KMS-11 (cell line): ENCODE results near the gene SOHLH2.

Source experiments
- H2AFZ ChIP-seq: fragments of 200-600 bp; sonication (generic); 2 replicates; pipeline ENCODE4 v1.6.1; 2016; ENCODE audit warnings: antibody characterized with exemption, mixed run types, low read depth
- H3K27ac ChIP-seq: fragments of 200-600 bp; sonication (generic); 2 replicates; pipeline ENCODE4 v1.6.1; 2016; ENCODE audit warnings: mild to moderate bottlenecking, mixed run types
- H3K27me3 ChIP-seq: fragments of 200-600 bp; sonication (generic); 2 replicates; pipeline ENCODE4 v1.6.1; 2017; ENCODE audit warnings: mild to moderate bottlenecking, low read depth, mixed run types, moderate library complexity; ENCODE audit not compliant: insufficient read depth
- H3K36me3 ChIP-seq: fragments of 200-600 bp; sonication (generic); 2 replicates; pipeline ENCODE4 v1.6.1; 2017; ENCODE audit warnings: mild to moderate bottlenecking, mixed run types; ENCODE audit not compliant: insufficient read depth
- H3K4me1 ChIP-seq: fragments of 200-600 bp; sonication (generic); 2 replicates; pipeline ENCODE4 v1.6.1; 2016; ENCODE audit warnings: mild to moderate bottlenecking, low read depth, mixed run types; ENCODE audit not compliant: poor library complexity, severe bottlenecking
- H3K4me2 ChIP-seq: fragments of 200-600 bp; sonication (generic); 2 replicates; pipeline ENCODE4 v1.7.0; 2016; ENCODE audit warnings: mild to moderate bottlenecking, mixed run types
- H3K4me3 ChIP-seq: fragments of 200-600 bp; sonication (generic); IDR thresholded peaks from 2 replicates; pipeline ENCODE4 v1.6.1; 2017; ENCODE audit warnings: low read depth, low read length, mixed read lengths; ENCODE audit not compliant: insufficient read depth
- H3K79me2 ChIP-seq: fragments of 200-600 bp; sonication (generic); 2 replicates; pipeline ENCODE4 v1.6.1; 2016; ENCODE audit warnings: low read depth, mixed run types; ENCODE audit not compliant: insufficient read depth
- H3K9ac ChIP-seq: fragments of 200-600 bp; sonication (generic); 2 replicates; pipeline ENCODE4 v1.6.1; 2016; ENCODE audit warnings: mild to moderate bottlenecking, mixed run types
- H4K20me1 ChIP-seq: fragments of 200-600 bp; sonication (generic); 2 replicates; pipeline ENCODE4 v1.6.1; 2016; ENCODE audit warnings: mild to moderate bottlenecking, mixed run types; ENCODE audit not compliant: insufficient read depth
- TF ChIP-seq, protein P1 (sequence below): fragments of 200-600 bp; sonication (generic); conservative IDR thresholded peaks from 2 replicates; pipeline ENCODE4 v1.6.1; 2017; ENCODE audit warnings: low read depth, mild to moderate bottlenecking, antibody characterized with exemption, low read length, moderate library complexity, mixed read lengths

SOHLH2 gene

DNA sequence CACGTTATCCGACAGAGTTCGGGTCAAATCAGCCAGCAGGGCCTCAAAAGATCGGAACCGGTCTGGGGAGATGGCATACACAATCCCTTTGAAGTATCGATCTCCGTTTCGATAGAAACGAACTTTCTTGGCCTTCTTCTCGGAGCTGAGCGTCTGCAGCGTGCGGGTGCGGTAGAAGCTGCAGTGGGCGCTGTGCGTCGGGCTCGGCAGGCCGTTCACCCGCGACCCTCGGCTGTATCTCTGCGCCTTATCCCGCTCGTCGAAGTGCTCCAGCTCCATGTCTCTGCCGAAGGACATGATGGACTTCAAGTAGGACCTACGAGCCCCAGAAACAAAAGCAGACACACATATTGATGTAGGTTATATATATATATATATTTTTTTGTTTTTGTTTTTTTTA, 88.5 kb downstream of the SOHLH2 start:
- Histone ChIP-seq H3K79me2 (no peaks in the 10 kb centered on the region), H3K27me3 (no peaks in the 10 kb centered on the region), H3K4me3 (no peak overlapping the region), H2AFZ (no peak overlapping the region), H3K36me3 (no peaks in the 10 kb centered on the region), H3K27ac (no peak overlapping the region), H3K9ac (no peak overlapping the region), H3K4me2 (no peak overlapping the region), H4K20me1 (no peaks in the 10 kb centered on the region), H3K4me1 (no peaks in the 10 kb centered on the region)
- TF ChIP-seq, protein P1, sequence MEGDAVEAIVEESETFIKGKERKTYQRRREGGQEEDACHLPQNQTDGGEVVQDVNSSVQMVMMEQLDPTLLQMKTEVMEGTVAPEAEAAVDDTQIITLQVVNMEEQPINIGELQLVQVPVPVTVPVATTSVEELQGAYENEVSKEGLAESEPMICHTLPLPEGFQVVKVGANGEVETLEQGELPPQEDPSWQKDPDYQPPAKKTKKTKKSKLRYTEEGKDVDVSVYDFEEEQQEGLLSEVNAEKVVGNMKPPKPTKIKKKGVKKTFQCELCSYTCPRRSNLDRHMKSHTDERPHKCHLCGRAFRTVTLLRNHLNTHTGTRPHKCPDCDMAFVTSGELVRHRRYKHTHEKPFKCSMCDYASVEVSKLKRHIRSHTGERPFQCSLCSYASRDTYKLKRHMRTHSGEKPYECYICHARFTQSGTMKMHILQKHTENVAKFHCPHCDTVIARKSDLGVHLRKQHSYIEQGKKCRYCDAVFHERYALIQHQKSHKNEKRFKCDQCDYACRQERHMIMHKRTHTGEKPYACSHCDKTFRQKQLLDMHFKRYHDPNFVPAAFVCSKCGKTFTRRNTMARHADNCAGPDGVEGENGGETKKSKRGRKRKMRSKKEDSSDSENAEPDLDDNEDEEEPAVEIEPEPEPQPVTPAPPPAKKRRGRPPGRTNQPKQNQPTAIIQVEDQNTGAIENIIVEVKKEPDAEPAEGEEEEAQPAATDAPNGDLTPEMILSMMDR, result no peak

DNA sequence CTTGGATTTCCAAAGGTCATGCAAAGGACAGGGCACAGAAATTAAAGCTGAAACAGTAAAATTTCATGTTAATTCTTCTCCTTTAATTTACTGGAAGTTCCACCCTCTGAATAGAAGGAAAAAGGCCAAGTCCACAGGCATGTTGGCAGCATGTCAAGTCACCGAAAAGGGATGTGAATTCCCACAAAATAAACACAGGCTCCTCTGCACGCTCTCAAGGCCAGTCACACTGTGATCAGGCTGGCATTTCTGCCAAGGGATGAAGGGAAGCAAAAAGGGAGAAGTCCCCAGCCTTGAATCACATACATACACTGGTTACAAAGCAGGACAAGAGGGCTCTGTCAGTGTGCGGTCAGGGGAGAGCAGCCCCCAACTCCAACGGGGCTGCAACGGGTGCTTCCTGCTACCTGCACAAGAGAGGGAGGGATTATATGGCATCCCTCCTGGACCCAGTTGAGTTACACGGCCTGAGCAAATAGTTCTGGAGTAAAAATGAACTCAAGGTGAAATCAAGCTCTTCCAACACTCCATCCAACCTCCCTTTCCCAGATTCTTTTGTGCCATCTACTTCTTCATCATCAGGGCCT, 90.0 kb downstream of the SOHLH2 start:
- Histone ChIP-seq H3K9ac (no peak overlapping the region), H3K79me2 (no peaks in the 10 kb centered on the region), H3K27ac (no peak overlapping the region), H2AFZ (no peak overlapping the region), H3K36me3 (no peaks in the 10 kb centered on the region), H4K20me1 (no peaks in the 10 kb centered on the region), H3K4me3 (no peak overlapping the region), H3K4me2 (no peak overlapping the region), H3K4me1 (no peaks in the 10 kb centered on the region), H3K27me3 (no peaks in the 10 kb centered on the region)
- TF ChIP-seq, protein P1, result no peak
